Choroid plexus epithelial cell (primary cell): ENCODE data around the gene GYS2.

Experiments used
- DNase-seq: peaks from one replicate; pipeline ENCODE4 v3.0.0-alpha.2; 2010; ENCODE audit warnings: low read depth
- H3K4me3 ChIP-seq: 2 replicates; pipeline ENCODE4 v1.5.1; 2011; ENCODE audit warnings: low read depth, mild to moderate bottlenecking, control low read depth, low read length, moderate library complexity
- CTCF ChIP-seq: conservative IDR thresholded peaks from 2 replicates; pipeline ENCODE4 v1.5.1; 2011; ENCODE audit warnings: low read depth, mild to moderate bottlenecking, control low read depth, inconsistent platforms, low read length, moderate library complexity

The GYS2 gene

GRCh38 chr12:21546716-21547115 lies 57.9 kb downstream of the GYS2 start:
- DNase-seq, result no peak
- TF ChIP-seq CTCF, result no peak
- no peak overlapping the region for H3K4me3 ChIP-seq

GRCh38 chr12:21545557-21545956 lies 59.1 kb downstream of the GYS2 start:
- no peak for DNase-seq
- no peak overlapping the region for H3K4me3 ChIP-seq

GRCh38 chr12:21543151-21543550 lies 61.5 kb downstream of the GYS2 start:
- no peak for TF ChIP-seq CTCF
- no peak overlapping the region for H3K4me3 ChIP-seq

More at GRCh38 chr12:21545557-21545956, 59.1 kb downstream of the GYS2 start:
- no peak for TF ChIP-seq CTCF

GRCh38 chr12:21542403-21542802 lies 62.2 kb downstream of the GYS2 start:
- no peak for TF ChIP-seq CTCF
- H3K4me3 ChIP-seq, result no peak overlapping the region
- DNase-seq, result no peak

More at GRCh38 chr12:21543151-21543550, 61.5 kb downstream of the GYS2 start:
- DNase-seq, result no peak

GRCh38 chr12:21541773-21542172 lies 62.9 kb downstream of the GYS2 start:
- no peak overlapping the region for H3K4me3 ChIP-seq
- TF ChIP-seq CTCF, result no peak
- no peak for DNase-seq

- DNase-seq, result no peak
Measured at GRCh38 chr12:21539797-21540196, 64.8 kb downstream of the GYS2 start.

More at GRCh38 chr12:21539797-21540196, 64.8 kb downstream of the GYS2 start:
- H3K4me3 ChIP-seq, result no peak overlapping the region
- no peak for TF ChIP-seq CTCF
